ENCODE results near the gene FOXN3. TPM values are rescaled to one million over a fixed set of nuclear protein-coding genes. Genes with fewer than 3 reads are reported as not detected.

The FOXN3 gene
- total and polyA plus RNA-seq, 10 of the 15 experiments (the other 5 are each of a cell fraction or from before 2014, with no cell fraction given) = 4.5 to 68.9 (median 29.7) TPM

DNA sequence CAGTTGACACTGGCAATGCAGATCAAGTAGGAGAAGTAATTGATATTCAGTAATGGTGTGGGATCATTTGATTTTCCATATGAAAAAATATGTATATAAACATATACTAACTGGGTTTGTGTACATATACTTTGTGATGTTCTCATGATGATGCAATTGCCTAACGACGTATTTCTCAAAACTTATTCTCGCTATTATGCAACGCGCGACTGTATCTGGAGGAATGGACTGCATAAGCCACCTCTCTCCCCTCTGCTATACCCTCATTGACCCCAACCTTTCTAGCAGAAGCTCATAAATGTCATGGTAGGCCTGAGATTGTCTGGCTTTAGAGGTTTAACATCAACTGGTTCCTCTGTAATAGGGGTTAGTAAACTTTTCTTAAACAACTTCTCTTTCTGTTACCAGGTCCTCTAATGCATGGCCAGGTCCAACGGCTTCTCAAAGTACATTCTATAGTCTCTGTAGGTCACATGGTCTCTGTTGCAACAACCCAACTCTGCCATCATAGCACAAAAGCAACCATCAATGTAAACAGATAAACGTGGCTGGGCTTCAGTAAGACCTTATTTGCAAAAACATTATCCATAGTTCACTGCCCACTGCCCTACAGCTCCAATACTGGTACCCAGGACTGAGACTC is 59.3 kb downstream of the FOXN3 start:
- H3K9ac ChIP-seq (ENCODE audit: control insufficient read depth, insufficient read depth, low read length) = no peak overlapping the region
- H3K9me3 ChIP-seq (replicated peaks; ENCODE audit: control insufficient read depth, insufficient read depth, low read length) = no peaks in the 10 kb centered on the region
- no peak overlapping the region for H2AFZ ChIP-seq (ENCODE audit: control insufficient read depth, low read depth, low read length)
- DNase-seq (ENCODE audit: low read depth, low spot score) (no peak), ATAC-seq (no peak), FAIRE-seq (no peak)
- peaks cover 9% of the 10 kb centered on the region for H3K4me1 ChIP-seq (ENCODE audit: control insufficient read depth, insufficient read depth, low read length)
- SMC1A ChIA-PET (ENCODE audit: uncharacterized antibody, unreplicated experiment) = interaction anchor here (0.6 to 1.8 kb wide), 2 partner anchors 14 to 22 kb away, joined by 3 to 7 read pairs; no protein-coding TSS in a partner anchor
- no peak overlapping the region for H3K4me3 ChIP-seq
- 87% methylated on average over 8 of the region's 8 CpGs for WGBS (ENCODE audit: insufficient coverage, insufficient replicate concordance, low lambda C conversion rate, missing lambda C conversion rate)
- H4K20me1 ChIP-seq (ENCODE audit: control insufficient read depth, insufficient read depth) = no peaks in the 10 kb centered on the region
- CTCF ChIA-PET = no interaction called here
- no peaks in the 10 kb centered on the region for H3K27me3 ChIP-seq (replicated peaks in 1 of 2; ENCODE audit: control insufficient read depth in 2 of 2, insufficient read depth in 2 of 2, low read length in 1 of 2)
- peaks cover 0 to 6% of the 10 kb centered on the region in 2 experiments; a peak in 1 of 4 replicates for H3K36me3 ChIP-seq (ENCODE audit: control insufficient read depth in 2 of 2, insufficient read depth in 2 of 2, low read length in 1 of 2)
- RAD21 ChIA-PET (ENCODE audit: unreplicated experiment) = interaction anchor here (0.7 kb wide), 1 partner anchor 49 kb away, joined by 3 read pairs; no protein-coding TSS in a partner anchor
- POLR2A ChIA-PET = no interaction called here
- no peak for TF ChIP-seq JUND (IDR thresholded peaks at IDR 0.05; ENCODE audit: low read depth, low read length)
- no peak for TF ChIP-seq NFXL1 (IDR thresholded peaks at IDR 0.05; ENCODE audit: borderline replicate concordance)
- TF ChIP-seq EZH2 (IDR thresholded peaks at IDR 0.05; ENCODE audit: borderline replicate concordance, control insufficient read depth, low read depth, low read length) = no peak
- TF ChIP-seq, protein P1, sequence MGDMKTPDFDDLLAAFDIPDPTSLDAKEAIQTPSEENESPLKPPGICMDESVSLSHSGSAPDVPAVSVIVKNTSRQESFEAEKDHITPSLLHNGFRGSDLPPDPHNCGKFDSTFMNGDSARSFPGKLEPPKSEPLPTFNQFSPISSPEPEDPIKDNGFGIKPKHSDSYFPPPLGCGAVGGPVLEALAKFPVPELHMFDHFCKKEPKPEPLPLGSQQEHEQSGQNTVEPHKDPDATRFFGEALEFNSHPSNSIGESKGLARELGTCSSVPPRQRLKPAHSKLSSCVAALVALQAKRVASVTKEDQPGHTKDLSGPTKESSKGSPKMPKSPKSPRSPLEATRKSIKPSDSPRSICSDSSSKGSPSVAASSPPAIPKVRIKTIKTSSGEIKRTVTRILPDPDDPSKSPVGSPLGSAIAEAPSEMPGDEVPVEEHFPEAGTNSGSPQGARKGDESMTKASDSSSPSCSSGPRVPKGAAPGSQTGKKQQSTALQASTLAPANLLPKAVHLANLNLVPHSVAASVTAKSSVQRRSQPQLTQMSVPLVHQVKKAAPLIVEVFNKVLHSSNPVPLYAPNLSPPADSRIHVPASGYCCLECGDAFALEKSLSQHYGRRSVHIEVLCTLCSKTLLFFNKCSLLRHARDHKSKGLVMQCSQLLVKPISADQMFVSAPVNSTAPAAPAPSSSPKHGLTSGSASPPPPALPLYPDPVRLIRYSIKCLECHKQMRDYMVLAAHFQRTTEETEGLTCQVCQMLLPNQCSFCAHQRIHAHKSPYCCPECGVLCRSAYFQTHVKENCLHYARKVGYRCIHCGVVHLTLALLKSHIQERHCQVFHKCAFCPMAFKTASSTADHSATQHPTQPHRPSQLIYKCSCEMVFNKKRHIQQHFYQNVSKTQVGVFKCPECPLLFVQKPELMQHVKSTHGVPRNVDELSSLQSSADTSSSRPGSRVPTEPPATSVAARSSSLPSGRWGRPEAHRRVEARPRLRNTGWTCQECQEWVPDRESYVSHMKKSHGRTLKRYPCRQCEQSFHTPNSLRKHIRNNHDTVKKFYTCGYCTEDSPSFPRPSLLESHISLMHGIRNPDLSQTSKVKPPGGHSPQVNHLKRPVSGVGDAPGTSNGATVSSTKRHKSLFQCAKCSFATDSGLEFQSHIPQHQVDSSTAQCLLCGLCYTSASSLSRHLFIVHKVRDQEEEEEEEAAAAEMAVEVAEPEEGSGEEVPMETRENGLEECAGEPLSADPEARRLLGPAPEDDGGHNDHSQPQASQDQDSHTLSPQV (IDR thresholded peaks at IDR 0.05) = no peak
- no peak for TF ChIP-seq STAT1 (conservative IDR thresholded peaks at IDR 0.05)
- TF ChIP-seq, protein P2, sequence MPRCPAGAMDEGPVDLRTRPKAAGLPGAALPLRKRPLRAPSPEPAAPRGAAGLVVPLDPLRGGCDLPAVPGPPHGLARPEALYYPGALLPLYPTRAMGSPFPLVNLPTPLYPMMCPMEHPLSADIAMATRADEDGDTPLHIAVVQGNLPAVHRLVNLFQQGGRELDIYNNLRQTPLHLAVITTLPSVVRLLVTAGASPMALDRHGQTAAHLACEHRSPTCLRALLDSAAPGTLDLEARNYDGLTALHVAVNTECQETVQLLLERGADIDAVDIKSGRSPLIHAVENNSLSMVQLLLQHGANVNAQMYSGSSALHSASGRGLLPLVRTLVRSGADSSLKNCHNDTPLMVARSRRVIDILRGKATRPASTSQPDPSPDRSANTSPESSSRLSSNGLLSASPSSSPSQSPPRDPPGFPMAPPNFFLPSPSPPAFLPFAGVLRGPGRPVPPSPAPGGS (IDR thresholded peaks at IDR 0.05; ENCODE audit: borderline replicate concordance, insufficient read depth, low read depth, low read length, poor library complexity, severe bottlenecking) = no peak
- no peak for TF ChIP-seq EED (IDR thresholded peaks at IDR 0.05; ENCODE audit: low read depth)
- TF ChIP-seq MEF2B (IDR thresholded peaks at IDR 0.05; ENCODE audit: partially characterized antibody, poor library complexity, severe bottlenecking) = no peak
- no peak overlapping the region for H3K27ac ChIP-seq (ENCODE audit: control insufficient read depth, insufficient read depth)
- no TSS peak for BruUV-seq (replicated peaks)
- peaks cover 12% of the 10 kb centered on the region for H3K79me2 ChIP-seq (ENCODE audit: control insufficient read depth, insufficient read depth, low read length)
- in situ Hi-C loops (cut with MboI) (no loop called here), intact Hi-C loops (cut with micrococcal nuclease; ENCODE audit: unreplicated experiment) (no loop called here)
- no peak overlapping the region for H3K4me2 ChIP-seq (ENCODE audit: control insufficient read depth, insufficient read depth)
